GM21360 (cell line): ENCODE data around the gene SLC16A7.

Experiments
- ATAC-seq: cut with Tn5 transposase; IDR thresholded peaks from one replicate; pipeline ENCODE4 v1.9.1; 2021; ENCODE audit warnings: mild to moderate bottlenecking, moderate library complexity; ENCODE audit not compliant: unreplicated experiment

The SLC16A7 gene

GRCh38 chr12:59828521-59828920 is 232.7 kb downstream of the SLC16A7 start:
- ATAC-seq = no peak

- ATAC-seq = no peak
These were observed 237.6 kb downstream of the SLC16A7 start for GRCh38 chr12:59833408-59833807.

- peak; percentile 44 for ATAC-seq
These were observed 239.0 kb downstream of the SLC16A7 start for GRCh38 chr12:59834659-59835474.
